Stimulated activated CD8-positive, alpha-beta memory T cell treated with anti-CD3 and anti-CD28 coated beads, Interleukin-12 subunit alpha, Interleukin-12 subunit beta, amount 100 ng/mL, for 1 hour (primary cell): ENCODE results near the gene AHNAK.

ENCODE experiments used
- DNase-seq: peaks from one replicate; pipeline ENCODE4 v3.0.0-alpha.2; 2020; ENCODE audit warnings: low read depth

Gene AHNAK

GRCh38 chr11:62494246-62494645 is 52.4 kb downstream of the AHNAK start:
- DNase-seq = no peak

- DNase-seq = no peak
Observed at GRCh38 chr11:62493801-62494200, 52.8 kb downstream of the AHNAK start.

- DNase-seq = no peak
Observed at GRCh38 chr11:62492586-62492985, 54.0 kb downstream of the AHNAK start.

GRCh38 chr11:62491571-62492329 is 54.9 kb downstream of the AHNAK start:
- DNase-seq = no peak

GRCh38 chr11:62489204-62489603 is 57.4 kb downstream of the AHNAK start:
- no peak for DNase-seq

- DNase-seq = no peak
Observed at GRCh38 chr11:62487738-62488551, 58.7 kb downstream of the AHNAK start.

- no peak for DNase-seq
Observed at GRCh38 chr11:62487136-62487535, 59.5 kb downstream of the AHNAK start.

GRCh38 chr11:62484352-62484751 is 62.3 kb downstream of the AHNAK start:
- DNase-seq = no peak

- no peak for DNase-seq
Observed at GRCh38 chr11:62482753-62483152, 63.9 kb downstream of the AHNAK start.

- DNase-seq = no peak
Observed at GRCh38 chr11:62479631-62480201, 66.9 kb downstream of the AHNAK start.

- DNase-seq = no peak
Observed at GRCh38 chr11:62477927-62478326, 68.7 kb downstream of the AHNAK start.

GRCh38 chr11:62472063-62472884 is 74.3 kb downstream of the AHNAK start:
- DNase-seq = no peak

- DNase-seq = no peak
Observed at GRCh38 chr11:62471603-62472002, 75.0 kb downstream of the AHNAK start.

- DNase-seq = no peak
Observed at GRCh38 chr11:62468577-62468976, 78.0 kb downstream of the AHNAK start.

GRCh38 chr11:62466444-62466843 is 80.2 kb downstream of the AHNAK start:
- no peak for DNase-seq

- DNase-seq = no peak
Observed at GRCh38 chr11:62464655-62465054, 82.0 kb downstream of the AHNAK start.

GRCh38 chr11:62463121-62463542 is 83.5 kb downstream of the AHNAK start:
- DNase-seq = no peak

GRCh38 chr11:62462508-62462892 is 84.1 kb downstream of the AHNAK start:
- no peak for DNase-seq

- no peak for DNase-seq
Observed at GRCh38 chr11:62461740-62462507, 84.7 kb downstream of the AHNAK start.

- no peak for DNase-seq
Observed at GRCh38 chr11:62459080-62459479, 87.5 kb downstream of the AHNAK start.
